SU-DHL-6 (cell line): ENCODE measurements around the gene PITPNC1.

Experiments
- CTCF ChIP-seq: fragments of 200-600 bp; sonication (generic); IDR thresholded peaks from one replicate; pipeline ENCODE4 v1.5.1; 2017; ENCODE audit warnings: antibody characterized with exemption, mild to moderate bottlenecking, low read length, moderate library complexity; ENCODE audit not compliant: insufficient read depth, poor library complexity, severe bottlenecking
- EZH2phosphoT487 ChIP-seq: fragments of 200-600 bp; sonication (generic), shearing (Covaris generic); conservative IDR thresholded peaks from 2 replicates; pipeline ENCODE4 v1.6.1; 2018; ENCODE audit warnings: mild to moderate bottlenecking, antibody characterized with exemption, low read length, moderate library complexity, mixed read lengths

- TF ChIP-seq EZH2phosphoT487 (no peak), CTCF (no peak)
Observed at GRCh38 chr17:67484261-67484660, 107.2 kb downstream of the PITPNC1 start.
